Endothelial cell of umbilical vein (primary cell): Measurements from ENCODE around the gene EFHB.

ENCODE experiments used
- POLR2AphosphoS5 ChIP-seq: IDR thresholded peaks from 2 replicates; pipeline ENCODE4 v1.6.1; 2012; ENCODE audit warnings: low read depth, mild to moderate bottlenecking, control low read depth, low read length, moderate library complexity; ENCODE audit not compliant: insufficient read depth
- TF ChIP-seq, protein P1 (sequence below), 2 donors: IDR thresholded peaks; 1 replicate in 1 of 2; 2 replicates in 1 of 2; pipeline ENCODE4 v1.5.1; 2011; ENCODE audit warnings: low read length in 2 of 2, mild to moderate bottlenecking in 2 of 2, moderate library complexity in 2 of 2, control low read depth in 1 of 2, inconsistent platforms in 1 of 2, low read depth in 1 of 2; ENCODE audit not compliant: insufficient read depth in 1 of 2; ENCODE audit errors: extremely low read depth in 1 of 2

DNA sequence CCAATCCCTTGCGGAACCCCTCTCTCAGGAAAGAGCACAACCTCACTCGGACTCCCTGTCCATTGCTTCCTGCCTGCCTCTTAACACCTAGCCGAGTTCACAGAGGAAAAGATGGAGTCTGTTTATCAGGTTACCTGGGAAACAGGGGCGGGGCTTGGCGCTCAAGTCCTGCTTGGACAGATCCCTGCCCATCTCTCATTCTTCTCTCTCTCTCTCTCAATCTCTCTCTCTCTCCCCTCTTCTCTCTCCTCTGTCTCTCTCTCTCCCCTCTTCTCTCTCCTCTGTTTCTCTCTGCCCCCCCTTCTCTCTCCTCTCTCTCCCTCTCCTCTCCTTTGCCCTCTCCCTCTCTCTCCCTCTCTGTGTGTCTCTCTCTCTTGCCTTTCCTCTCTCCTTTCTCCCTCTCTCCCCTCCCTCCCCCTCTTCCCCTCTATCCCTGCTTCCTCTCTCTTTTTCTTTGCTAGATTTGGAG is at the start of gene EFHB:
- TF ChIP-seq, protein P1, sequence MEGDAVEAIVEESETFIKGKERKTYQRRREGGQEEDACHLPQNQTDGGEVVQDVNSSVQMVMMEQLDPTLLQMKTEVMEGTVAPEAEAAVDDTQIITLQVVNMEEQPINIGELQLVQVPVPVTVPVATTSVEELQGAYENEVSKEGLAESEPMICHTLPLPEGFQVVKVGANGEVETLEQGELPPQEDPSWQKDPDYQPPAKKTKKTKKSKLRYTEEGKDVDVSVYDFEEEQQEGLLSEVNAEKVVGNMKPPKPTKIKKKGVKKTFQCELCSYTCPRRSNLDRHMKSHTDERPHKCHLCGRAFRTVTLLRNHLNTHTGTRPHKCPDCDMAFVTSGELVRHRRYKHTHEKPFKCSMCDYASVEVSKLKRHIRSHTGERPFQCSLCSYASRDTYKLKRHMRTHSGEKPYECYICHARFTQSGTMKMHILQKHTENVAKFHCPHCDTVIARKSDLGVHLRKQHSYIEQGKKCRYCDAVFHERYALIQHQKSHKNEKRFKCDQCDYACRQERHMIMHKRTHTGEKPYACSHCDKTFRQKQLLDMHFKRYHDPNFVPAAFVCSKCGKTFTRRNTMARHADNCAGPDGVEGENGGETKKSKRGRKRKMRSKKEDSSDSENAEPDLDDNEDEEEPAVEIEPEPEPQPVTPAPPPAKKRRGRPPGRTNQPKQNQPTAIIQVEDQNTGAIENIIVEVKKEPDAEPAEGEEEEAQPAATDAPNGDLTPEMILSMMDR (IDR thresholded peaks at IDR 0.05; ENCODE audit: extremely low read depth in 1 of 2, insufficient read depth in 1 of 2, low read depth in 1 of 2, low read length in 2 of 2) = no peak
- TF ChIP-seq POLR2AphosphoS5 = no peak
